Coronary artery (tissue), 2 donors: ENCODE measurements around the gene PNPT1.

Experiments used
- DNase-seq: peaks from one replicate; pipeline ENCODE4 v3.0.0-alpha.2; 2017; ENCODE audit warnings: low spot score
- H3K27ac ChIP-seq, 2 donors: fragments of 200-600 bp; sonication (generic); one replicate each; pipeline ENCODE4 v1.5.1; 2016 to 2019
- H3K4me3 ChIP-seq: fragments of 200-600 bp; sonication (generic); 2 replicates; pipeline ENCODE4 v1.5.1; 2016; ENCODE audit warnings: mild to moderate bottlenecking, moderate library complexity
- CTCF ChIP-seq: fragments of 200-600 bp; sonication (generic); IDR thresholded peaks from one replicate; pipeline ENCODE4 v1.5.1; 2019; ENCODE audit warnings: antibody characterized with exemption

Gene PNPT1

GRCh38 chr2:55653255-55653654 is 40.4 kb downstream of the PNPT1 start:
- no peak for TF ChIP-seq CTCF
- Histone ChIP-seq H3K4me3 (no peak overlapping the region), H3K27ac (no peak overlapping the region)
- no peak for DNase-seq

GRCh38 chr2:55649211-55649610 is 44.4 kb downstream of the PNPT1 start:
- TF ChIP-seq CTCF: no peak
- Histone ChIP-seq H3K27ac (no peak overlapping the region), H3K4me3 (no peak overlapping the region)
- no peak for DNase-seq

GRCh38 chr2:55636831-55637230 is 56.8 kb downstream of the PNPT1 start:
- TF ChIP-seq CTCF: no peak
- Histone ChIP-seq H3K4me3 (no peak overlapping the region), H3K27ac (no peak overlapping the region)
- DNase-seq: no peak

- TF ChIP-seq CTCF: no peak
- no peak for DNase-seq
- no peak overlapping the region for H3K27ac ChIP-seq
- H3K4me3 ChIP-seq: no peak overlapping the region
Observed at GRCh38 chr2:55628931-55629330, 64.7 kb downstream of the PNPT1 start.

GRCh38 chr2:55627915-55628314 is 65.7 kb downstream of the PNPT1 start:
- Histone ChIP-seq H3K27ac (no peak overlapping the region), H3K4me3 (no peak overlapping the region)
- no peak for DNase-seq
- TF ChIP-seq CTCF: no peak

GRCh38 chr2:55621802-55622201 is 71.8 kb downstream of the PNPT1 start:
- DNase-seq: no peak

More at GRCh38 chr2:55621802-55622201, 71.8 kb downstream of the PNPT1 start:
- no peak for TF ChIP-seq CTCF
- H3K27ac ChIP-seq: no peak overlapping the region
- H3K4me3 ChIP-seq: no peak overlapping the region
